Astrocyte of the cerebellum (primary cell): ENCODE data around the gene SFT2D2.
"Not testable (repeated sequence)": the region's sequence is repeated elsewhere in the genome, so short reads cannot be mapped to it uniquely, and the experiment has no call there.

Experiments used
- DNase-seq: peaks from one replicate; pipeline ENCODE4 v3.0.0-alpha.2; 2011; ENCODE audit warnings: low read depth
- H3K4me3 ChIP-seq: 2 replicates; pipeline ENCODE4 v1.5.1; 2011; ENCODE audit warnings: mild to moderate bottlenecking, low read depth, low read length, moderate library complexity
- in situ Hi-C: cut with HindIII; loops from 2 replicates; pipeline ENCODE4 v1.10.0; 2017; ENCODE audit warnings: low sequenced_read_pairs
- TF ChIP-seq, protein P1 (sequence below): IDR thresholded peaks from 2 replicates; pipeline ENCODE4 v1.5.1; 2012; ENCODE audit warnings: low read length, low read depth, moderate library complexity, mild to moderate bottlenecking; ENCODE audit errors: missing control alignments

Gene SFT2D2

DNA sequence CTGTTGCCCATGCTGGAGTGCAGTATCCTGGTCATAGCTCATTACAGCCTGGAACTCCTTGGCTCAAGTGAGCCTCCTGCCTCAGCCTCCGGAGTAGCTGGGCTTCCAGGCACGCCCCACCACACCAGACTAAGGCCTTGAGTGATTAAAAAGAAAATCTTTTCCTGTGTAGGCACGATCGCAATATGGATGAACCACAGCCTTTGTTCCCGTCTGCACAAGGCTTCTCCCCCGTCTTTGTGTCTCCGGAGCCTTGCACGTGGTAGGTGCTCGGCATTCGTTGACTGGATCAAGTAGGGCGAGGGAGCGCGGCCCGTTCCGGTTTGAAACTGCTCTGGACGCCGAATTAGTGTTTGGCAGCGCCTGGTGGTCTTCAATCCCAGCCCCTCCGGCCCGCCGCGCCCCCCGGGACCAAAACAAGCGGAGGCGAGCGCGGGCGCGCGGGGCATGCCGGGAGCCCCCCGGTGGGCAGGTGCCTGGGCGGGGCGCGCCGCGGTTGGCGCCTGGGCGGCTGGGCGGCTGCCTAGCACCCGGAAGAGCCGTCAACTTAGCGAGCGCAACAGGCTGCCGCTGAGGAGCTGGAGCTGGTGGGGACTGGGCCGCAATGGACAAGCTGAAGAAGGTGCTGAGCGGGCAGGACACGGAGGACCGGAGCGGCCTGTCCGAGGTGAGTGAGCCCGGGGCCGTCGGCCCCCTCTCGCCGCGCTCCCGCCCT, at the start of gene SFT2D2:
SFT2D2 (plus strand) TSS at position 529 of the 715 bp plus-strand sequence; CDS start at position 605, 76 bp downstream.
- no peak for DNase-seq
- in situ Hi-C loops = no loop called here
- peak within 1 kb of the TSS; percentile 95 for H3K4me3 ChIP-seq
- TF ChIP-seq, protein P1, sequence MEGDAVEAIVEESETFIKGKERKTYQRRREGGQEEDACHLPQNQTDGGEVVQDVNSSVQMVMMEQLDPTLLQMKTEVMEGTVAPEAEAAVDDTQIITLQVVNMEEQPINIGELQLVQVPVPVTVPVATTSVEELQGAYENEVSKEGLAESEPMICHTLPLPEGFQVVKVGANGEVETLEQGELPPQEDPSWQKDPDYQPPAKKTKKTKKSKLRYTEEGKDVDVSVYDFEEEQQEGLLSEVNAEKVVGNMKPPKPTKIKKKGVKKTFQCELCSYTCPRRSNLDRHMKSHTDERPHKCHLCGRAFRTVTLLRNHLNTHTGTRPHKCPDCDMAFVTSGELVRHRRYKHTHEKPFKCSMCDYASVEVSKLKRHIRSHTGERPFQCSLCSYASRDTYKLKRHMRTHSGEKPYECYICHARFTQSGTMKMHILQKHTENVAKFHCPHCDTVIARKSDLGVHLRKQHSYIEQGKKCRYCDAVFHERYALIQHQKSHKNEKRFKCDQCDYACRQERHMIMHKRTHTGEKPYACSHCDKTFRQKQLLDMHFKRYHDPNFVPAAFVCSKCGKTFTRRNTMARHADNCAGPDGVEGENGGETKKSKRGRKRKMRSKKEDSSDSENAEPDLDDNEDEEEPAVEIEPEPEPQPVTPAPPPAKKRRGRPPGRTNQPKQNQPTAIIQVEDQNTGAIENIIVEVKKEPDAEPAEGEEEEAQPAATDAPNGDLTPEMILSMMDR = no peak

DNA sequence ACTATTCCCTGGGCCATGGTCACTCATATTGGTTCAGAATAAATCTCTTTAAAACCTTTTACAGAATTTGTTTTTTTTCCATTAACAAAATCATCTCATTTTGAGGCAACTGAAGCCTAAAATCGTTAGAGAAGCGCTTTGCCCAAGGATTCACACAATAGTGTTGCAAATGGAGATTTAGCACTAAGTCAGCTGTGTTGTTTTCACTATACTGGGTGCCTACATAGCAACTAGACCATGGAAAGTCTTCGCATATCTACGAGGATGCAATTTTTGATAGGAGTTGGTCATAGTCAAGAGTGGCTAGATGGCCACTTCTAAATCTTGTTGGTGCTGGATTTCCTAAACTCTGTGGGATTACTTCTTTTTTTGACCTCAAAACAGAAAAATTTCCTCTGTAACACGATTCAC, 47.6 kb upstream of the SFT2D2 start:
- in situ Hi-C loops = no loop called here
- DNase-seq = no peak

GRCh38 chr1:168178638-168179437, 47.0 kb upstream of the SFT2D2 start, which contains the start of gene TIPRL:
Gene TIPRL, plus strand, starts transcription at chr1:168178962. Its CDS starts 116 bp downstream, at chr1:168179078.
- peak; percentile 97 for DNase-seq
- TF ChIP-seq, protein P1 = peak; percentile 59
- peak within 1 kb of the TSS; percentile 64 for H3K4me3 ChIP-seq
- in situ Hi-C loops = no loop called here

More for the DNA sequence above, 47.6 kb upstream of the SFT2D2 start:
- H3K4me3 ChIP-seq = peak overlapping the region; percentile 64
- TF ChIP-seq, protein P1 = no peak

GRCh38 chr1:168179438-168180147, 46.2 kb upstream of the SFT2D2 start:
- no peak for DNase-seq
- H3K4me3 ChIP-seq = peak overlapping the region; percentile 64
- in situ Hi-C loops = no loop called here
- TF ChIP-seq, protein P1 = no peak

DNA sequence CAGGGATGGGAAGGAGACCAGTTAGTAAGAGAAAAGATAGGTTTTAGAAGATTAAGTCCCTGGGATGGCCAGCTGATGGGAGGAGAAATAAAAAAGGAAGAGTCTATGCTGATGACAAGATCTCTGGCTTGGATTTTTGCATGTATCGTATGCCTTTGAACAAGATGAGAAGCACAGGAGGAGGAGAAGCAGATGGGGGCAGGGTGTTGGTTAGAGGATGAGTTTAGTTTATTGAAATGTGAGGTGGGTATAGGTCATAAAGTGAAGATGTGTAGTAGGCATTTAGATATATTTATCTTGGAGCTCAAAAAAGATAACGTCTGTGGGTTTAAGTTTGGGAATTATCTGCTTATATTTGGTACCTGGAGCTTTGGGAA, 45.7 kb upstream of the SFT2D2 start:
- H3K4me3 ChIP-seq = peak overlapping the region; percentile 64
- in situ Hi-C loops = no loop called here
- TF ChIP-seq, protein P1 = no peak
- no peak for DNase-seq

DNA sequence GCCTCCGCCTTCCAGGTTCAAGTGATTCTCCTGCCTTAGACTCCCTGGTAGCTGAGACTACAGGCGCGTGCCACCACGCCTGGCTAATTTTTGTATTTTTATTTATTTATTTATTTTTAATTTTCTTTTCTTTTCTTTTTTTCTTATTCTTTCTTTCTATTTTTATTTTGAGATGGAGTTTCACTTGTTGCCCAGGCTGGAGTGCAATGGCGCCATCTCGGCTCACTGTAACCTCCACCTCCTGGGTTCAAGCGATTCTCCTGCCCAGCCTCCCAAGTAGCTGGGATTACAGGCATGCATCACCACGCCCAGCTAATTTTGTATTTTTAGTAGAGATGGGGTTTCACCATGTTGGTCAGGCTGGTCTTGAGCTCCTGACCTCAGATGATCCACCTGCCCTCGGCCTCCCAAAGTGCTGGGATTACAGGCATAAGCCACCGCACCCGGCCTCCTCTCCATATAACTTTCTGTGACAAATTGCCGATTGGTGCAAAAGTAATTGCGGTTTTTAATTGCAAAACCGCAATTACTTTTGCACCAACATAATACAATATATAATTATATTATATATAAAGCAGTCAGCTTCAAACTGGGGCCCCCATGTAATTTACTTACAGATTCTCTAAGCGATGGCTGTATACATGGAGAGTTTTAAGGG, 44.6 kb upstream of the SFT2D2 start:
- H3K4me3 ChIP-seq, in situ Hi-C loops, DNase-seq: not testable (repeated sequence)
